Heart left ventricle (tissue), 16 donors: ENCODE results near the gene SRC. TPM values are rescaled to one million over a fixed set of nuclear protein-coding genes. Genes with fewer than 3 reads are reported as not detected.

Experiments used
- ATAC-seq, 4 donors: fragments of 200-7000 bp; cut with Tn5 transposase; one replicate each; pipeline ENCODE4 v1.9.1; 2020 to 2022; ENCODE audit warnings: moderate library complexity in 4 of 4, mild to moderate bottlenecking in 3 of 4, moderate number of reproducible peaks in 1 of 4
- DNase-seq, 5 donors: peaks; one replicate each; pipeline ENCODE4 v3.0.0-alpha.2; 2020
- H3K27ac ChIP-seq, 12 donors: fragments of 200-600 bp; sonication (generic) in 4 of 12; one replicate each; pipeline versions ENCODE4 v1.5.0 to v1.8.0; 2016 to 2022; ENCODE audit warnings: mild to moderate bottlenecking in 2 of 12
- H3K27me3 ChIP-seq, 9 donors: fragments of 200-600 bp; sonication (generic) in 2 of 9; one replicate each; pipeline versions ENCODE4 v1.5.1 to v1.8.0; 2016 to 2022; ENCODE audit warnings: mild to moderate bottlenecking in 3 of 9
- H3K36me3 ChIP-seq, 9 donors: fragments of 200-600 bp; sonication (generic) in 2 of 9; one replicate each; pipeline versions ENCODE4 v1.5.0 to v1.8.0; 2018 to 2022; ENCODE audit warnings: mild to moderate bottlenecking in 2 of 9
- H3K4me1 ChIP-seq, 12 donors: fragments of 200-600 bp; sonication (generic) in 4 of 12; one replicate each; pipeline versions ENCODE4 v1.5.0 to v1.8.0; 2016 to 2022; ENCODE audit warnings: mild to moderate bottlenecking in 3 of 12
- H3K4me3 ChIP-seq, 12 donors: fragments of 200-600 bp; sonication (generic) in 4 of 12; one replicate each; pipeline versions ENCODE4 v1.5.0 to v1.8.0; 2017 to 2022; ENCODE audit warnings: mild to moderate bottlenecking in 9 of 12, moderate library complexity in 4 of 12
- H3K9me3 ChIP-seq, 12 donors: fragments of 200-600 bp; sonication (generic) in 4 of 12; one replicate each; pipeline versions ENCODE4 v1.5.0 to v1.8.0; 2016 to 2022; ENCODE audit warnings: mild to moderate bottlenecking in 1 of 12
- CTCF ChIP-seq, 12 donors: fragments of 200-600 bp; sonication (generic) in 4 of 12; IDR thresholded peaks; one replicate each; pipeline versions ENCODE4 v1.5.0 to v1.8.0; 2018 to 2022; ENCODE audit warnings: antibody characterized with exemption in 12 of 12, mild to moderate bottlenecking in 5 of 12
- POLR2A ChIP-seq, 2 donors: fragments of 450-650 bp; IDR thresholded peaks; one replicate each; pipeline ENCODE4 v1.6.1; 2017; ENCODE audit warnings: antibody characterized with exemption in 2 of 2, mild to moderate bottlenecking in 2 of 2, moderate library complexity in 2 of 2
- WGBS, 4 donors: extraction: QIAGEN DNeasy Blood & Tissue Kit in 2 of 4; methylation state at CpG; one replicate each; pipeline versions ENCODE4 v1.1.5 to v1.1.7; 2013 to 2018; 5-methylcytosine and 5-hydroxymethylcytosine counted together
- intact Hi-C, 10 donors: fragments of 100-400 bp; cut with DNase I; formaldehyde crosslinking; loops; one replicate each; pipeline versions ENCODE4 v1.11.1 to v1.14.2; 2022
- polyA plus RNA-seq, 2 donors: library from polyadenylated mRNA; stranded (reverse); fragments of 200-250 nt; gene quantifications; one replicate each; pipeline ENCODE4 v1.2.3, GENCODE V29; 2013
- total RNA-seq, 9 donors: library from RNA; depleted of rRNA in 2 of 9; stranded (reverse); fragments of >200 nt in 2 of 9; fragmentation: NEBNext Ultra II Directional in 3 of 9; extraction: Animal tissue kit (Norgen Biotek cat#: 25700) in 3 of 9; gene quantifications; one replicate each; pipeline versions ENCODE4 v1.1.0 to v1.2.4, GENCODE V29; 2016 to 2023
- donor health status: ischemic (EF 13 %, LVEDD 7.1; RV severe dilation, severe dysfunction).
- donor health status: healthy with polysubstance abuse.
- donor health status: DM: no; HTN: yes; CAD: no.
- donor health status: DM: no; HTN: no; CAD: no.
- donor health status: ischemic (EF 25% LVEDD 6.9; RV normal size, moderate dysfunction).
- donor health status: ischemic (EF 25% LVEDD 5.7; RV mildly dilated, moderate dysfunction).
- donor health status: healthy.
- donor health status: DM: yes; HTN: yes; CAD: no.
- donor health status: ischemic (EF 35%, LVEDD 5.7; RV mildly dilated, moderate dysfunction).
- donor health status: nonischemic (EF 11% LVEDD 7.7; RV severe dilation, severe dysfunction).
- donor health status: DM: yes; HTN: yes; CAD: no.
- donor health status: PGD.
- donor health status: ischemic (EF 29% LVEDD 5.4; RV normal size, mild dysfunction).
- donor health status: nonischemic (EF 23%, LVEDD 6.1; RV moderate dilation, normal function).

SRC gene
- total and polyA plus RNA-seq, 11 donors: 2.5 to 19.9 (median 5.1) TPM

GRCh38 chr20:37378420-37378784, 32.5 kb downstream of the SRC start:
- Histone ChIP-seq H3K27me3 (no peaks in the 10 kb centered on the region), H3K36me3 (no peaks in the 10 kb centered on the region), H3K27ac (no peak overlapping the region), H3K4me1 (peaks cover 0 to 25% (median 0%) of the 10 kb centered on the region in 12 donors), H3K4me3 (no peak overlapping the region), H3K9me3 (no peaks in the 10 kb centered on the region)
- ATAC-seq (no peak), DNase-seq (no peak)
- 91 to 94% (median 93%) methylated on average over 5 to 6 of the region's 6 CpGs for WGBS, 4 donors
- no peak for TF ChIP-seq CTCF (IDR thresholded peaks at IDR 0.05)
- no peak for TF ChIP-seq POLR2A (IDR thresholded peaks at IDR 0.05)
- intact Hi-C loops: no loop called here

- intact Hi-C loops: no loop called here
Measured at GRCh38 chr20:37378785-37379598, 33.1 kb downstream of the SRC start.

GRCh38 chr20:37379967-37380828, 34.3 kb downstream of the SRC start:
- no peak overlapping the region for H3K27ac ChIP-seq
- no peak overlapping the region for H3K4me3 ChIP-seq
- H3K4me1 ChIP-seq: peaks cover 0 to 37% (median 3%) of the 10 kb centered on the region in 12 donors
- no peaks in the 10 kb centered on the region for H3K36me3 ChIP-seq
- no peaks in the 10 kb centered on the region for H3K27me3 ChIP-seq
- intact Hi-C loops: loop anchor here (5.0 to 10.0 kb wide), 6 partner anchors 108 to 185 kb away; no protein-coding TSS in a partner anchor
- ATAC-seq: no peak
- TF ChIP-seq CTCF (IDR thresholded peaks at IDR 0.05): no peak
- no peak for TF ChIP-seq POLR2A (IDR thresholded peaks at IDR 0.05)
- H3K9me3 ChIP-seq: no peaks in the 10 kb centered on the region
- 80 to 88% (median 81%) methylated on average over 14 of the region's 14 CpGs for WGBS, 4 donors
- DNase-seq: no peak

More at GRCh38 chr20:37378785-37379598, 33.1 kb downstream of the SRC start:
- no peaks in the 10 kb centered on the region for H3K27me3 ChIP-seq
- H3K36me3 ChIP-seq: no peaks in the 10 kb centered on the region
- TF ChIP-seq POLR2A (IDR thresholded peaks at IDR 0.05) (no peak), CTCF (IDR thresholded peaks at IDR 0.05) (no peak)
- 69 to 79% (median 76%) methylated on average over 20 to 24 of the region's 24 CpGs for WGBS, 4 donors
- no peak overlapping the region for H3K27ac ChIP-seq
- H3K4me3 ChIP-seq: no peak overlapping the region
- H3K9me3 ChIP-seq: no peaks in the 10 kb centered on the region
- DNase-seq (peak in 1 of 5 donors; percentile 30), ATAC-seq (peak in 1 of 4 donors; percentile 37)
- peaks cover 0 to 31% (median 0%) of the 10 kb centered on the region in 12 donors for H3K4me1 ChIP-seq
